Left kidney (tissue), 2 donors: ENCODE measurements around the gene ABR. TPM values are rescaled to one million over a fixed set of nuclear protein-coding genes. Genes with fewer than 3 reads are reported as not detected.
"Not testable (repeated sequence)": the region's sequence is repeated elsewhere in the genome, so short reads cannot be mapped to it uniquely, and the experiment has no call there.

Source experiments
- DNase-seq: peaks from one replicate; pipeline ENCODE4 v3.0.0-alpha.2; 2013
- polyA plus RNA-seq: library from polyadenylated mRNA; unstranded; fragments of 120-200 nt; gene quantifications from one replicate; pipeline ENCODE4 v1.2.1, GENCODE V29; 2013; ENCODE audit not compliant: insufficient read length

ABR gene
- polyA plus RNA-seq, 1 donor: 49.2 TPM

GRCh38 chr17:1152582-1152981 is 27.2 kb downstream of the ABR start:
- DNase-seq: not testable (repeated sequence)

GRCh38 chr17:1150863-1151600 is 28.7 kb downstream of the ABR start:
- no peak for DNase-seq

GRCh38 chr17:1149869-1150268 is 29.9 kb downstream of the ABR start:
- no peak for DNase-seq

GRCh38 chr17:1147664-1148063 is 32.1 kb downstream of the ABR start:
- peak; percentile 81 for DNase-seq

GRCh38 chr17:1146561-1147265 is 33.1 kb downstream of the ABR start:
- no peak for DNase-seq

- DNase-seq: no peak
Observed at GRCh38 chr17:1145311-1145986, 34.3 kb downstream of the ABR start.

GRCh38 chr17:1144162-1144561 is 35.6 kb downstream of the ABR start:
- DNase-seq: no peak

- peak; percentile 88 for DNase-seq
Observed at GRCh38 chr17:1143573-1143972, 36.2 kb downstream of the ABR start.

GRCh38 chr17:1142561-1142971 is 37.2 kb downstream of the ABR start:
- no peak for DNase-seq

GRCh38 chr17:1137465-1137894 is 42.3 kb downstream of the ABR start:
- no peak for DNase-seq

GRCh38 chr17:1136748-1137147 is 43.0 kb downstream of the ABR start:
- no peak for DNase-seq

GRCh38 chr17:1134634-1135324 is 45.0 kb downstream of the ABR start:
- DNase-seq: no peak

GRCh38 chr17:1130191-1130590 is 49.6 kb downstream of the ABR start:
- no peak for DNase-seq

GRCh38 chr17:1128463-1128862 is 51.3 kb downstream of the ABR start:
- not testable (repeated sequence) for DNase-seq

GRCh38 chr17:1126801-1127550 is 52.8 kb downstream of the ABR start:
- no peak for DNase-seq

- DNase-seq: no peak
Observed at GRCh38 chr17:1126250-1126797, 53.5 kb downstream of the ABR start.

- no peak for DNase-seq
Observed at GRCh38 chr17:1125788-1126145, 54.0 kb downstream of the ABR start.

- DNase-seq: no peak
Observed at GRCh38 chr17:1124896-1125787, 54.6 kb downstream of the ABR start.

GRCh38 chr17:1123921-1124715 is 55.7 kb downstream of the ABR start:
- no peak for DNase-seq
